Hematopoietic multipotent progenitor cell treated with erythropoietin and hydrocortisone succinate and interleukin-3 and kit ligand, for 8 days (in vitro differentiated cells): ENCODE data around the gene HOXA3.
A peak's percentile ranks its signal among the peaks of the same experiment; 100 is the strongest.

Experiments used
- DNase-seq: peaks from one replicate; pipeline ENCODE4 v3.0.0-alpha.2; 2015

The HOXA3 gene

GRCh38 chr7:27101171-27101956 is 51.0 kb downstream of the HOXA3 start:
- DNase-seq, result no peak

GRCh38 chr7:27100694-27101170 is 51.7 kb downstream of the HOXA3 start:
- DNase-seq, result no peak

DNA sequence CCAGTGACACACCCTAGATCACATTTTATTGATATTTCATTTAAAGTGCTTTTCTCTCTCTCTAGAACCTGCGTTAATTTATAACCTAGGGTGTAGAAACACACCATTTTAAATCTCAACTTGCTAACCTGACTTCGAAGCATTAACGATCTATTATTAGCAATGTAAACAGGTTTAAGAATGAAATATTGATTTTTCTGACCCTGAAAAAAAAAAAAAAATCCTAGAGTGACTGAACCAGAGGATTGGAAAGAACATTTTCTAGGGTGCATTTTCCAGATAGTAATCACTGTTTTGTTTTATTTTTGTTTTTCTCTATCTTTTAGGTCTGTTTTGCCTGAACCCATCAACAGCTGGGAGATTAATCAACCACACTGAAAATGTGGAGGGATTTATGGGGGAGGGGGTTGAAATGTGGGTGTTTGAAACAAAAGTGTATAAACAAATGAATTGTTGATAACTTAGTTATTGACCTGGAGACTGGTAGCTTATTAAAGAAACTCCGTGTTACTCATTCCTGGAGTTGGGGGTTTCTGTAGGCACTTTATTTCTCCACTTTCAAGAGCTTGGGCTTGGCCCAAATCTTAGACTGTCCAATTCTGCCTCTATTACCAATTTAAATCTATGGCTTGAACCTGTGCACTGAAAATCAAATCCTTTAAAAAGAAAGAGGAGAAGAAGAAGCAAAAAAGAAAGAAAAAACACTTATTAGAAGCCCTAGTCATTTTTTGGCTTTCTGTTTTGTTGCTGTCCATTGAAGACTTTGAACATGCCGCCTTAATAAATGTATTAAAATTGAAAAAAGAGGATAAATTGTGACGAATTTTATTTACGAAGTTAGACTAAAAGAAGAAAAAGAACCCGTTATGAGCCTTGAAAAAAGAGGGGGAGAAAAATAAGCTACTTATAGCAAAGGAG is 52.7 kb downstream of the HOXA3 start:
- DNase-seq, result no peak

DNA sequence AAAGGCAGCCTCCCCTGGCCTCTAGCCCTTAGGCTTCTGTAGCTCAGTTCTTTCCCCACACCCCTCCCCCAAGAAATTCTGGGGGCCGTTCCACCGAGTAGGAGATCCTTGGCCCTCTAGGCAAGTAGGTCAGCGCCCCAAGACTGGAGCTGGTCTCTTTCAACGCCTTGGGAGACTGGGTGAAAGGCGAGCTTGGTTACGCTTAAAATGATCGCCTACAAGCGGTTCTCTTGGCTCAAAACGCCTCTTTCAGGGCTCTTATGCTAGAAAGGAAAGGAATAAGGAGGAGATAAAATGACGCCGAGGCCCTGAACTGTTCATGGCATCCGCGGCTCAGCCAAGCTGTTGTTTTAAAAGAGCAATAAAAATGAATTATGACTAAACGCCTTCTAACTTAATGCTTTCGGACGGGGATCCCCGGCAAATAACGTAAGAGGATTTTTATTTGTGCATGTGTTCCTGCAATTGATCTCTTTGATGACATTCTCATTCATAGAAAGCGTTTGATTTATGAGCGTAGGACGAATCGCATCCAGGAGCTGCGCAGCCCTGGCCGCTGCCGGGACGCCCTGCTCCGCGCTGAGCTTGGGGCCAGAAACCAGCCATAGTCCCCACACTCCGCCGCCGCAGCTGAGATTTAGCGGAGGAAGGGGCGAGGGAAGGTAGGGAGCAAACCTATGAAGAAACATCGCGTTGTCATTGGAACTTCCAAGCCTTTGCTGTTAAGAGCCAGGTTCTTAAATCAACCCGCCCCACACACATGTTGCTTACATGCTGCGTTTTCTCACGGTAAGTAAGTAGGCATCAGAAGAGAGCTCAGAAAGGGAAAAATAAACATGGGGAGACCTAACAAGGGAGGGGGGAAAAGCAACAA is 53.6 kb downstream of the HOXA3 start:
- DNase-seq, result no peak

DNA sequence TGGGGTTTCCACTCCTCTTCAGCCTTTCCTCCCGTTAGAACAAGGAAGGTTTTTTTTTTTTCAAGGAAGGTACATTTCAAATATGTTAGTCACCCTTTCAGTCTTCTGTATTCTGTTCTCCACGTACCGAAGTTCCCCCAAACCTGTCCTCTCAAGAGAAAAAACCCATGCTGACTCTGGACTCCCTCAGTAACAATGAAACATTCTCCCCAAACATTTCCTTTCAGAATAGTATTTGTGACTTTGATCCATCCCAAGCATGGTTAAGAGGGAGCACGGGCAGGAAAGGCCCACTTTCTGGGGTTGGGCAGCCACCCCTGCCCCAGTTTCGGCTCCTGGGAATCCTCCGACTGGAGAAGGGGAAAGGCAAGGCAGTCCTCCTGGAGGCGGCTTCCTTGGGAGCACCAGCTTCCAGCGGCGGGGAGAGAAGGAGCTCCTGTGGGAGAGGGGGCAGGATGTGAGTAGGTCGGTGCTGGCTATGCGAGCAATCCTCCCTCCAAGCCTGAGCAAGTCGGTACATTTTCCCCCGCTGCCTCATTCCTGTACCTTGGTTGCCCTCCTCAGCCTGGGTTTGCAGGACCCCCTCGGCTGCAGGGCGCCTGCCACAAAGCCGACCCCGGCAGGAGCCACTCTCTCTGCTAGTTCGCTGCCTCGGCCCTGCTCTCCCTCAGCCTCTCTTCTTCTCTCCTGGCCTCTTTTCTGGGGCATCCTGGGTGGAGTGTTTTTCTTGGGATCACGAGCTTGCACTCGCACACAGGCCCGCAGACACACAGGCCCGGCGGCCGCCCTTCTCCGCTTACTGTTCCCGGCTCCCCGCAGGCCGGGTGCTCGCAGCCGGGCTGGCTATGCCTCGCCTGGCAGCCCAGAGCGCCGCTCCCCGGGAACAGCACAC is 54.5 kb downstream of the HOXA3 start:
- no peak for DNase-seq

GRCh38 chr7:27096768-27097514 is 55.4 kb downstream of the HOXA3 start:
- no peak for DNase-seq

GRCh38 chr7:27095897-27096767 is 56.3 kb downstream of the HOXA3 start, which contains the start of gene HOXA1:
TSS of gene HOXA1 (minus strand) at chr7:27096000. CDS start at chr7:27095912, 88 bp downstream.
- DNase-seq, result peak; percentile 72

DNA sequence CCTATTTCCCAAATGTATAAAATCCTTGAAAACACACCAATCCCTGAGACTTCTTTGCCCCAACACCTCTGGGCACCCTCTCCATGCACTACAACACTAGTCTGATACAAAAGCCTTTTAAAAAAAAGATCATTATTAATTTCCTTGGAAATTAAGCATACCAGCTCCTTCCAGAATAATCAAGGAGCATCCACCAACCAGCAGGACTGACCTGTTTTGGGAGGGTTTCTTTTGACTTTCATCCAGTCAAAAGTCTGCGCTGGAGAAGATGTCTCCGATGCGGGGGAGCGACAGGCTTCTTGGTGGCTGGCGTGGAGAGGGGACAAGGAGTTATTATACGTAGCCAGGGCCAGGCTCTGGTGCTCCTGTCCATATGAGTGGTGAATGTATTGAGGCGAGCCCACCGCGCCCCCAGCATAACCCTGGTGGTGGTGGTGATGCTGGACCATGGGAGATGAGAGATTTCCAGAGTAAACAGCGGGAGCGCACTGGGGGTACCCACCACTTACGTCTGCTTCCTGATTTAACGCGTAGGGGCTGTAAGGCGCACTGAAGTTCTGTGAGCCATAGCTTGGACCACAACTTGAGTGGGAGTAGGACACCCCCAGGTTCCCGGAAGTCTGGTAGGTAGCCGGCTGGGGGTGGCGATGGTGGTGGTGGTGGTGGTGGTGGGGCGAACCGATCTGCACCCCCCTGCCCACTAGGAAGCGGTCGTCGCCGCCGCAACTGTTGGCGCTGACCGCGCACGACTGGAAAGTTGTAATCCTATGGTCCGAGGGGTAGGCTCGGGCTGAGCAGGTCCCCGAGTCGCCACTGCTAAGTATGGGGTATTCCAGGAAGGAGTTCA is 57.1 kb downstream of the HOXA3 start:
- no peak for DNase-seq

GRCh38 chr7:27094304-27095049 is 57.9 kb downstream of the HOXA3 start:
- no peak for DNase-seq

GRCh38 chr7:27093184-27093895 is 59.0 kb downstream of the HOXA3 start:
- DNase-seq, result no peak

GRCh38 chr7:27092819-27093110 is 59.6 kb downstream of the HOXA3 start:
- no peak for DNase-seq

DNA sequence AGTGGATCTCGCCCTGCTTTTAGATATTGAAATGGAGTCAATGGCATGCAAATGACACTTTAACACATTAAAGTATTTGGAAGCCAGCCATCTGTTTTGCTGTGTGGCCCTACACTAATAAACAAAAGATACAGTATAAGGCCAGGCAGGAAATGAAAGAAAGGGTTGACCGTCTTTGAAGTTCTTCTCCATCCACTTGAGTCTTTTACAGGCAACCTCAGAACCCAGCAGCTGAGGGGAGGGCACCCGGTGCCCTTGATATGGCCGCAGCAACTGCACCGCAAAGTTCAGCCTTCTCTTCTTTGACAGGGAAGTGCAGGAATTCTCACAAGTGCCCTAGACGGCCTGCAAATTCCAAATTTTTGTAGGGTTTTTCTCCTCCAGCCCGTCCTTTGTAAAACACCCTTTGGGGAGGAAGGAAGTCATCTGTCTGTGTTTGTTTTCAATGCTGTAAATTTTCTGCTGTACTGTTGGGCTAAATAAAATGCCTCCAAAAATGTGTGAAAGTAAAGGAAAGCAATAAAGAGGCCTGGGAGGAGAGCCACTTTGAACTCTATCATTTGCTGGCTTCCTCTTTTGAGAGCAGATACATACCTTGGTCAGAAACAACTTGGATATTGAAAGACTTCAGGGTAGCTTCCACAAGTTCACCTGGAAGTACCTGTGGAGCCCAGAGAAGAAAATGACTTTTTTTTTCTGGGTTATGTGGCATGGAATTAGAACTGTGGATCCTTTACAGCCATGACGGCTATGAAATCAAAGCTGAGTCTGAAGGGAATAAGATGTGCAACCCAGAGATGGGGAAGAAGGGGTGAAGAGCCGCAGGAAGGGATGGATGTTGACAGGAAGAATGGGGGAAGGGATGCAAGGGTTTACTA is 60.2 kb downstream of the HOXA3 start:
- DNase-seq, result no peak

DNA sequence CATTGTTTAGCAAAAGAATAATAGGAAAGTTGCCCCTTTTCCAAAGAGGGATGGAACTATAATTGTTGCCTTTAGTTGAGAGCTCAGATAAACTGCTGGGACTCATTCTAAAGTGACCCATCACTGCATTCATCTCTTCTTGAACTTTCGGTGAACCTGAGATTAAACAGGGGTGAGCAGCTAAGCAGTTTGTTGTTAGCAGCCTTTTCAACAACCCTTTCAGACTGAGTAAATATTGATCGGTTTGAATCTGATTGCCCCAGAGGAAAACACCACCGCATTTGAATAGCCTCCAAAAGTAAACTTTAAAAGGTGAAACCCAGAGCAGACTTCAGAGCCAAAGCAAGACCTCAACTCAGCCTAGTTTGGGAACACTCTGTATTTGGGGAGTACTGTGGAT is 61.3 kb downstream of the HOXA3 start:
- no peak for DNase-seq

DNA sequence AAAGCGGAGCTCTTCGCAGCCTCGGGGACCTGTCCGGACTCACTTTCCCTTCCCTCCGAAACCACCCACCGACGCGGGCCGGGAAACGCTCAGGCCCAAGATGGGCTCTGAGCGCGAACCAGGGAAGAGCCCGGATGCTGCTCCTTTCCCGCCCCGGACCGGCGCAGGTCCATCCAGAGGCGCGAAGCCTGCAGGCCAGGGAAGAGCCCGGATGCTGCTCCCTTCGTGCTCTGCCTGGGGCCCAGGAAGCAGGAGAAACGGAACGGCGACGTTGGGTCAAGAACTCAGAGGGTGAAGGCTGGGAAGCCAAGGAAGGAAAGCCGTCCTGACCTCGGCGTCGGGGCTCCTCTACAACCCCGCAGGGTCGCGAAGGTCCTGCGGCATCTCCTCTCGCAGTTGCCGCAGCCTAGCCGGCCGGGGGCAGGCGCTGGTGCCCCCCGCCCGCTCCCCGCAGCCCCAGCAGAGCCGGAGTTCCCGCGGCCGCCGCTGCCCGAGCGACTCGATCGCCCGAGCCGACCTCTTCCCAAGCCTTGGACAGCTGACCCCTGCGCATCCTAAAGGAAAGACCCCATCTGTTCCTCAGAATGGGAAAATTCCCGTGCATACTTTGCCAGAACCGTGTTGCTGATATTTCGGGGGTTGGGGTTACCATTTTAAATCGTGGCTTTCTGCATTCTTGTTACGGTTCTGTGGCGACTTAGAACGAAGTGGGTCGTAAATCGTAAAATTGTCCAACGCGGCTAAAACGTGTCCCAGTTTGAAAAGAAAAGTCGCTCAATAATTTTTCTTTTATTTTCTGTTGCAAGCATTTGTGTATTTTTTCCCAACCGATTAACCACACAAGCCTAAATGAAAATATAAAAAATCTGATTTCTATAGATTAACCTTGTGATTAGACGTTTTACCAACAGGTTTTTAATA is 64.1 kb downstream of the HOXA3 start:
- DNase-seq, result no peak

GRCh38 chr7:27083646-27084045 is 68.7 kb downstream of the HOXA3 start:
- no peak for DNase-seq

- no peak for DNase-seq
Measured at GRCh38 chr7:27082171-27082570, 70.2 kb downstream of the HOXA3 start.
